Endothelial cell of umbilical vein (primary cell): ENCODE measurements around the gene ZNF496. TPM values are rescaled to one million over a fixed set of nuclear protein-coding genes. Genes with fewer than 3 reads are reported as not detected.

Experiments
- BruUV-seq: library from RNA; stranded (reverse); fragments of 400-500 nt; replicated peaks from 2 replicates; lab custom pipeline; 2021; lab: Mats Ljungman, UMichigan
- CTCF ChIA-PET: fragments of 300-600, 350-600 bp; sonication (Branson Sonifier 250); formaldehyde crosslinking; loops from one replicate; lab custom pipeline; 2021; ENCODE audit warnings: antibody characterized with exemption, inconsistent platforms; lab: Charles Lee
- POLR2A ChIA-PET: fragments of 300-600, 350-600 bp; sonication (Branson Sonifier 250); formaldehyde crosslinking; loops from one replicate; lab custom pipeline; 2021; ENCODE audit warnings: antibody characterized with exemption, inconsistent platforms; lab: Charles Lee
- DNase-seq: peaks from one replicate; pipeline ENCODE4 v3.0.0-alpha.2; 2011; ENCODE audit warnings: low read depth, low spot score
- FAIRE-seq: peaks from 2 replicates; lab custom pipeline; 2011; peaks lifted over from hg19 to GRCh38; lab: Jason Lieb, UNC
- H2AFZ ChIP-seq: 2 replicates; pipeline ENCODE4 v1.6.0; 2012; ENCODE audit warnings: low read depth, low read length, control low read depth, inconsistent platforms
- H3K27ac ChIP-seq: 2 replicates; pipeline ENCODE4 v1.5.1; 2011; ENCODE audit warnings: low read depth, mild to moderate bottlenecking, control low read depth, low read length, moderate library complexity; ENCODE audit not compliant: insufficient read depth
- H3K27me3 ChIP-seq, 2 experiments: 2 replicates each; pipeline versions ENCODE4 v1.6.0 to v1.6.1; 2011; ENCODE audit warnings: low read length in 2 of 2, mixed read lengths in 1 of 2; ENCODE audit not compliant: control insufficient read depth in 2 of 2, insufficient read depth in 2 of 2
- H3K36me3 ChIP-seq, 2 experiments: 2 replicates in 1 of 2; 3 replicates in 1 of 2; pipeline ENCODE4 v1.5.1; 2011; ENCODE audit warnings: low read length in 2 of 2, mild to moderate bottlenecking in 1 of 2, moderate library complexity in 1 of 2; ENCODE audit not compliant: control insufficient read depth in 2 of 2, insufficient read depth in 2 of 2; ENCODE audit errors: extremely low read depth in 1 of 2
- H3K4me1 ChIP-seq: 3 replicates; pipeline ENCODE4 v1.5.1; 2011; ENCODE audit warnings: mild to moderate bottlenecking, low read length; ENCODE audit not compliant: control insufficient read depth, insufficient read depth; ENCODE audit errors: extremely low read depth
- H3K4me2 ChIP-seq: 2 replicates; pipeline ENCODE4 v1.6.1; 2011; ENCODE audit warnings: low read length, control low read depth, mixed read lengths; ENCODE audit not compliant: insufficient read depth
- H3K4me3 ChIP-seq, 3 experiments: fragments of 200-600 bp in 1 of 3; sonication (generic), shearing (Covaris generic) in 1 of 3; replicated peaks in 1 of 3; 2 replicates each; pipeline ENCODE4 v1.5.1; 2011 to 2016; ENCODE audit warnings: control low read depth in 3 of 3, low read length in 3 of 3, mild to moderate bottlenecking in 2 of 3, inconsistent platforms in 1 of 3, low read depth in 1 of 3, moderate library complexity in 1 of 3; ENCODE audit not compliant: insufficient read depth in 1 of 3
- H3K79me2 ChIP-seq: 2 replicates; pipeline ENCODE4 v1.6.0; 2012; ENCODE audit warnings: low read length, inconsistent platforms; ENCODE audit not compliant: control insufficient read depth, insufficient read depth
- H3K9ac ChIP-seq: replicated peaks from 2 replicates; pipeline ENCODE3; 2011; ENCODE audit warnings: low read length, control low read depth; ENCODE audit not compliant: insufficient read depth; ENCODE audit errors: extremely low read depth
- H3K9me1 ChIP-seq: replicated peaks from 3 replicates; pipeline ENCODE4 v1.6.0; 2011; ENCODE audit warnings: mild to moderate bottlenecking, low read length; ENCODE audit not compliant: control insufficient read depth, insufficient read depth; ENCODE audit errors: extremely low read depth
- H3K9me3 ChIP-seq: replicated peaks from 2 replicates; pipeline ENCODE4 v1.5.1; 2012; ENCODE audit warnings: low read length, inconsistent platforms; ENCODE audit not compliant: control insufficient read depth, insufficient read depth
- H4K20me1 ChIP-seq: replicated peaks from 2 replicates; pipeline ENCODE3; 2011; ENCODE audit warnings: mild to moderate bottlenecking, low read length; ENCODE audit not compliant: control insufficient read depth, insufficient read depth; ENCODE audit errors: extremely low read depth
- EZH2 ChIP-seq: IDR thresholded peaks from 2 replicates; pipeline ENCODE4 v1.6.1; 2012; ENCODE audit warnings: borderline replicate concordance, low read depth, mild to moderate bottlenecking, moderate library complexity, low read length, inconsistent platforms; ENCODE audit not compliant: severe bottlenecking
- FOS ChIP-seq: IDR thresholded peaks from 2 replicates; pipeline ENCODE4 v1.6.1; 2011; ENCODE audit warnings: mild to moderate bottlenecking, low read length, moderate library complexity, borderline replicate concordance; ENCODE audit not compliant: insufficient read depth
- MAX ChIP-seq: IDR thresholded peaks from 2 replicates; pipeline ENCODE4 v1.6.1; 2011; ENCODE audit not compliant: insufficient read depth, insufficient read length
- POLR2AphosphoS5 ChIP-seq: IDR thresholded peaks from 2 replicates; pipeline ENCODE4 v1.6.1; 2012; ENCODE audit warnings: low read depth, mild to moderate bottlenecking, control low read depth, low read length, moderate library complexity; ENCODE audit not compliant: insufficient read depth
- dilution Hi-C: fragments of 300-500 bp; cut with MboI; formaldehyde crosslinking; loops from one replicate; pipeline ENCODE4 v1.15.0; 2019; ENCODE audit warnings: low sequenced_read_pairs; ENCODE audit not compliant: extremely low pct_ligation_motif_present
- intact Hi-C: fragments of 100-400 bp; cut with micrococcal nuclease; formaldehyde crosslinking; loops from one replicate; pipeline ENCODE4 v1.10.0; 2022
- polyA plus RNA-seq, 4 experiments: library from polyadenylated mRNA; depleted of rRNA in 3 of 4; stranded (reverse) in 3 of 4; unstranded in 1 of 4; fragments of >200 nt; gene quantifications; 2 replicates each; pipeline versions ENCODE4 v1.2.1 to v1.2.3, GENCODE V29; 2011 to 2012; ENCODE audit warnings: missing spikeins in 1 of 4
- total RNA-seq: library from RNA; stranded (reverse); gene quantifications from 2 replicates; pipeline ENCODE4 v1.2.3, GENCODE V29; 2021

The ZNF496 gene
- total and polyA plus RNA-seq, 2 donors (not counting 3 experiments of a cell fraction or from before 2014, with no cell fraction given): 22.4 to 46.0 TPM

- no peak for DNase-seq
- no TSS peak for BruUV-seq
Observed at GRCh38 chr1:247295274-247295684, 36.4 kb downstream of the ZNF496 start.

GRCh38 chr1:247294282-247294681 is 37.4 kb downstream of the ZNF496 start:
- H3K27ac ChIP-seq: no peak overlapping the region
- dilution Hi-C loops (no loop called here), intact Hi-C loops (no loop called here)
- TF ChIP-seq POLR2AphosphoS5: no peak
- H3K9ac ChIP-seq: no peak overlapping the region
- CTCF ChIA-PET: no interaction called here
- no peaks in the 10 kb centered on the region for H3K9me1 ChIP-seq
- FAIRE-seq: no peak
- H3K27me3 ChIP-seq: no peaks in the 10 kb centered on the region
- H3K4me1 ChIP-seq: no peaks in the 10 kb centered on the region
- no peaks in the 10 kb centered on the region for H4K20me1 ChIP-seq
- no peaks in the 10 kb centered on the region for H3K79me2 ChIP-seq
- no peak overlapping the region for H2AFZ ChIP-seq
- POLR2A ChIA-PET: no interaction called here
- H3K4me3 ChIP-seq: no peak overlapping the region
- DNase-seq: no peak
- H3K9me3 ChIP-seq: no peaks in the 10 kb centered on the region
- H3K36me3 ChIP-seq: no peaks in the 10 kb centered on the region
- no TSS peak for BruUV-seq
- H3K4me2 ChIP-seq: no peak overlapping the region

More at GRCh38 chr1:247295274-247295684, 36.4 kb downstream of the ZNF496 start:
- CTCF ChIA-PET: no interaction called here
- Histone ChIP-seq H3K36me3 (peaks cover 0 to 6% of the 10 kb centered on the region in 2 experiments), H2AFZ (no peak overlapping the region), H4K20me1 (no peaks in the 10 kb centered on the region), H3K9ac (no peak overlapping the region), H3K27ac (no peak overlapping the region), H3K9me3 (no peaks in the 10 kb centered on the region), H3K4me3 (no peak overlapping the region), H3K4me1 (no peaks in the 10 kb centered on the region), H3K4me2 (no peak overlapping the region), H3K9me1 (no peaks in the 10 kb centered on the region), H3K79me2 (no peaks in the 10 kb centered on the region), H3K27me3 (no peaks in the 10 kb centered on the region)
- POLR2A ChIA-PET: no interaction called here
- TF ChIP-seq EZH2: no peak
- TF ChIP-seq MAX: no peak
- no peak for TF ChIP-seq FOS
- FAIRE-seq: no peak
- dilution Hi-C loops (no loop called here), intact Hi-C loops (no loop called here)
